Thymus (tissue), 11 donors: ENCODE results near the gene FAM114A1. TPM values are rescaled to one million over a fixed set of nuclear protein-coding genes. Genes with fewer than 3 reads are reported as not detected.

ENCODE experiments used
- DNase-seq, 9 donors: peaks; one replicate each; pipeline ENCODE4 v3.0.0-alpha.2; 2013; ENCODE audit warnings: low spot score in 9 of 9, low read depth in 6 of 9, missing footprints in 1 of 9
- H3K27ac ChIP-seq, 2 donors: one replicate each; pipeline ENCODE4 v1.5.1; 2013; ENCODE audit warnings: control low read depth in 1 of 2, low read depth in 1 of 2, low read length in 1 of 2, mild to moderate bottlenecking in 1 of 2, moderate library complexity in 1 of 2
- H3K27me3 ChIP-seq, 2 donors: one replicate each; pipeline ENCODE4 v1.5.1; 2013; ENCODE audit warnings: low read length in 1 of 2; ENCODE audit not compliant: control insufficient read depth in 2 of 2, insufficient read depth in 1 of 2
- H3K36me3 ChIP-seq, 2 donors: one replicate each; pipeline ENCODE4 v1.5.1; 2013; ENCODE audit warnings: low read length in 1 of 2, mild to moderate bottlenecking in 1 of 2, moderate library complexity in 1 of 2; ENCODE audit not compliant: control insufficient read depth in 2 of 2, insufficient read depth in 2 of 2
- H3K4me1 ChIP-seq, 2 donors: one replicate each; pipeline ENCODE4 v1.5.1; 2013; ENCODE audit warnings: low read length in 2 of 2; ENCODE audit not compliant: control insufficient read depth in 2 of 2, insufficient read depth in 2 of 2
- H3K4me3 ChIP-seq, 2 donors: one replicate each; pipeline ENCODE4 v1.5.1; 2013; ENCODE audit warnings: low read length in 2 of 2, control low read depth in 1 of 2, mild to moderate bottlenecking in 1 of 2
- H3K9me3 ChIP-seq, 2 donors: one replicate each; pipeline ENCODE4 v1.5.1; 2013; ENCODE audit warnings: low read length in 1 of 2, mild to moderate bottlenecking in 1 of 2; ENCODE audit not compliant: control insufficient read depth in 2 of 2, insufficient read depth in 1 of 2
- WGBS: extraction: QIAGEN DNeasy Blood & Tissue Kit; methylation state at CpG from one replicate; pipeline ENCODE4 v1.1.7; 2013; 5-methylcytosine and 5-hydroxymethylcytosine counted together
- polyA plus RNA-seq: library from polyadenylated mRNA; stranded (reverse); fragments of 200-250 nt; gene quantifications from one replicate; pipeline ENCODE4 v1.2.3, GENCODE V29; 2013
- total RNA-seq: library from RNA; stranded (reverse); fragments of 120-200 nt; gene quantifications from one replicate; pipeline ENCODE4 v1.2.4, GENCODE V29; 2013
- donor health status: healthy.

FAM114A1 gene
- total and polyA plus RNA-seq, 2 donors = 5.9 to 7.3 TPM

GRCh38 chr4:38946919-38947318, 79.3 kb downstream of the FAM114A1 start:
- H3K27ac ChIP-seq = no peak overlapping the region
- H3K4me1 ChIP-seq = peaks cover 0 to 2% of the 10 kb centered on the region in 2 donors
- H3K27me3 ChIP-seq = no peaks in the 10 kb centered on the region
- DNase-seq = no peak
- H3K36me3 ChIP-seq = no peaks in the 10 kb centered on the region
- no peak overlapping the region for H3K4me3 ChIP-seq
- WGBS = 71% methylated on average over 3 of the region's 3 CpGs
- H3K9me3 ChIP-seq = no peaks in the 10 kb centered on the region

GRCh38 chr4:38948551-38948950, 80.9 kb downstream of the FAM114A1 start:
- DNase-seq = no peak
- no peaks in the 10 kb centered on the region for H3K9me3 ChIP-seq
- no peak overlapping the region for H3K27ac ChIP-seq
- 94% methylated on average over 2 of the region's 2 CpGs for WGBS
- H3K27me3 ChIP-seq = no peaks in the 10 kb centered on the region
- no peak overlapping the region for H3K4me3 ChIP-seq
- no peaks in the 10 kb centered on the region for H3K36me3 ChIP-seq
- H3K4me1 ChIP-seq = peaks cover 0 to 2% of the 10 kb centered on the region in 2 donors

DNA sequence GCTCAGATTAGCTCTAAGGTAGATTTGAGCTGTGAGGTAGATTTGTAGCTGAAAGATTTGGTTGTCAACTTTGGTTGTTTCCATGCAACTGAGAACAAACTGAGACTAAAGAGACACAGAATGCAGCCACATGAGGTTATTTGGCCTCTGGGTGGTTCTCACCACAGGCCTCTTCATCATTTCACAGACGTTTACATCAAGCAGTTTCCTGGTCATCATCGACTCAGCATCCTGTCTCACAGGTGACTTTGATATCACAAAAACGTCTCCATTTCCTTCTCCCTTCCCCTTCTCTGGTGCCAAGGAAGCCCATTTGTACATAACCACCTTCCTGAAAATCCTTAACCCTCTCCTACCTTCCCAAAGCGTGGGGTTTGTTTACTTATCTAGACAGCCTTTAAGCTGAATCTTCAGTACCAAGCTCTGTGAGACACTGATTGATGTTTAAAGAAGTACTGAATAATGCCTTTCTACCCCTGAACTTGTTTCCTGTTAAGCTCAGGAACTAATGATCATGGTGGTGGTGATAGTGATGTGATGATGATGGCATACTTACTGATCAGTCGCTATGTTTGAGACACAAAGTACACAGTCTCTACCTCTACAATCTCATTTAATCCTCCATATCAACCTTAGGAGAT, 81.9 kb downstream of the FAM114A1 start:
- no peaks in the 10 kb centered on the region for H3K36me3 ChIP-seq
- no peaks in the 10 kb centered on the region for H3K9me3 ChIP-seq
- no peaks in the 10 kb centered on the region for H3K27me3 ChIP-seq
- no peak overlapping the region for H3K27ac ChIP-seq
- WGBS = 39% methylated on average over 5 of the region's 5 CpGs
- DNase-seq = peak in 3 of 9 donors; percentile 13 to 38 (median 14)
- H3K4me1 ChIP-seq = peaks cover 0 to 2% of the 10 kb centered on the region in 2 donors
- H3K4me3 ChIP-seq = no peak overlapping the region

GRCh38 chr4:38950159-38950558, 82.6 kb downstream of the FAM114A1 start:
- no peaks in the 10 kb centered on the region for H3K9me3 ChIP-seq
- no peaks in the 10 kb centered on the region for H3K36me3 ChIP-seq
- H3K27ac ChIP-seq = no peak overlapping the region
- no peaks in the 10 kb centered on the region for H3K27me3 ChIP-seq
- no peak for DNase-seq
- WGBS = 98% methylated on average over 2 of the region's 2 CpGs
- H3K4me3 ChIP-seq = no peak overlapping the region
- peaks cover 0 to 2% of the 10 kb centered on the region in 2 donors for H3K4me1 ChIP-seq

DNA sequence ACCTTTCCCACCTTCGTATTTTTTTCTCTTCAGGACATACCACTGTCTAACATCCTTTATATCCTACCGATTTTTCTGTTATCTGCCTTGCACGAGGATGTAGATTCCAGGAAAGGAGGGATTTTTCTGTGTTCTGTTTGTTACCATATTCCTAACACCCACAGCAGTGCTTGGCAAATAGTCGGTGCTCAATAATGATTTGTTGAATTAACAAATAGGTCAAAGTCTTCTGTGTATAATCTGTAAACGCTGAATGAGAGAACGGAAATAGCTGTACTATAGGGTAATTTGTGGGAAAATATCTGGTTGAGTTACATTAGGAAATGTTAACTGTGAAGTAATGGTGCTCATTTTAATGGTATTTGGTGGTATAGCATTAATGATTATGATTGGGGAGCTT, 83.1 kb downstream of the FAM114A1 start:
- Histone ChIP-seq H3K27ac (no peak overlapping the region), H3K27me3 (no peaks in the 10 kb centered on the region), H3K4me3 (no peak overlapping the region), H3K36me3 (no peaks in the 10 kb centered on the region), H3K4me1 (peaks cover 0 to 2% of the 10 kb centered on the region in 2 donors), H3K9me3 (no peaks in the 10 kb centered on the region)
- WGBS = 93% methylated on average over 6 of the region's 6 CpGs
- DNase-seq = no peak

DNA sequence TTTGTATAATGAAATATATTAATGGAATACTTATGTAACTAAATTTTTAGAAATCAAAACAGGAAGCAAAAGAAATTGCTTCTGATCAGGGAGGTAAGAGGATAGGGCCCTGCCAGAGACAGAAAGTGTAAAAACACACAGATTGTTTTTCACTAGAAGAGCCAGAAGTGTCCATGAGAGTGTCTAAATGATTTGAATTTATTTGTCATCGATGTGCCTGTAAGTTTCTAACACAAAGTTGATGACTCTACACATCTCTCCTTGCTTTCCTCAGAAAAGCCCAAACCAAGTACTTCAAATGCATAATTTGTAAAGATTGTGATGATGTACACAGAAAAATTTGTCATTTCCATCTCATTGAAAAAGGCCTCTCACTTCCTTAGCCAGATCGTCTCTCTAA, 84.0 kb downstream of the FAM114A1 start:
- no peak overlapping the region for H3K27ac ChIP-seq

GRCh38 chr4:38952017-38952416, 84.4 kb downstream of the FAM114A1 start:
- Histone ChIP-seq H3K4me3 (no peak overlapping the region), H3K36me3 (no peaks in the 10 kb centered on the region), H3K4me1 (peaks cover 0 to under 1% of the 10 kb centered on the region in 2 donors), H3K27ac (no peak overlapping the region), H3K9me3 (no peaks in the 10 kb centered on the region), H3K27me3 (no peaks in the 10 kb centered on the region)
- DNase-seq = no peak
- WGBS = 1% methylated on average over 1 of the region's 1 CpG

More for the DNA sequence above, 84.0 kb downstream of the FAM114A1 start:
- WGBS = 82% methylated on average over 2 of the region's 2 CpGs
- no peaks in the 10 kb centered on the region for H3K36me3 ChIP-seq
- H3K27me3 ChIP-seq = no peaks in the 10 kb centered on the region
- H3K9me3 ChIP-seq = no peaks in the 10 kb centered on the region
- no peak overlapping the region for H3K4me3 ChIP-seq
- no peak for DNase-seq
- H3K4me1 ChIP-seq = peaks cover 0 to 2% of the 10 kb centered on the region in 2 donors

GRCh38 chr4:38954727-38955126, 87.1 kb downstream of the FAM114A1 start:
- no peaks in the 10 kb centered on the region for H3K4me1 ChIP-seq
- H3K9me3 ChIP-seq = no peaks in the 10 kb centered on the region
- no peak overlapping the region for H3K27ac ChIP-seq
- no peak overlapping the region for H3K4me3 ChIP-seq
- no peak for DNase-seq
- H3K36me3 ChIP-seq = no peaks in the 10 kb centered on the region
- no peaks in the 10 kb centered on the region for H3K27me3 ChIP-seq

DNA sequence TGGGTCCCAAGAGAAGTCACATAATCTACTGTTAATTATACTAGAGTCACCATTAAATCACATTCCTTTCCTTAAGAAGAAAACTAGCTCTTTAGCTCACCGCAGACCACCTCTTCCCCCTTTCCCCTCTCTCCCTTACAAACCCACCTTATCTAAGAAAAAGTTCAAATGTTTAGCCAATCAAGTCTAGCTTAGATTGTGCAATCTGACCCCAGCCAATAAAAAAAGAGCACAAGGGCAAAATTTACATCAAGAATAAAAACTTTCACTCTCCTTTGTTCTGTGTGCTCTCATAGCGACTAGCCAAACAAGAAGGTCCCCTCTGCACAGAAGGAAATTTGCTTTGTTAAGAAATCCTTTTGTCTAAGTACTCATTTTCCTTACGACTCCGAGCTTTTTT, 88.4 kb downstream of the FAM114A1 start:
- no peak overlapping the region for H3K27ac ChIP-seq
- H3K36me3 ChIP-seq = no peaks in the 10 kb centered on the region
- no peaks in the 10 kb centered on the region for H3K4me1 ChIP-seq
- H3K9me3 ChIP-seq = no peaks in the 10 kb centered on the region
- DNase-seq = no peak
- H3K27me3 ChIP-seq = no peaks in the 10 kb centered on the region
- no peak overlapping the region for H3K4me3 ChIP-seq
- WGBS = 97% methylated on average over 4 of the region's 4 CpGs
